Measurements from ENCODE around the gene IL21R.

IL21R gene

GRCh38 chr16:27414788-27415431 is 12.9 kb downstream of the IL21R start:
- TF ChIP-seq CTCF (IDR thresholded peaks at IDR 0.05; ENCODE audit: control extremely low read depth, extremely low read depth, low read depth, missing control alignments): no peak
- CTCF ChIA-PET: no interaction called here
- POLR2A ChIA-PET: no interaction called here
- DNase-seq (ENCODE audit: extremely low spot score): no peak

- ChIA-PET POLR2A (no interaction called here), CTCF (interaction anchor here (1.2 to 1.5 kb wide), 2 partner anchors 29 to 42 kb away, joined by 3 to 4 read pairs; no protein-coding TSS in a partner anchor)
- no peak for DNase-seq (ENCODE audit: extremely low spot score)
- TF ChIP-seq CTCF (IDR thresholded peaks at IDR 0.05; ENCODE audit: control extremely low read depth, extremely low read depth, low read depth, missing control alignments): no peak
These were observed 15.2 kb downstream of the IL21R start for GRCh38 chr16:27417047-27417671.

GRCh38 chr16:27421961-27422740 is 20.2 kb downstream of the IL21R start:
- DNase-seq (ENCODE audit: extremely low spot score): no peak
- ChIA-PET POLR2A (no interaction called here), CTCF (interaction anchor here (0.9 to 3.0 kb wide), 3 partner anchors 15 to 30 kb away, joined by 4 to 11 read pairs (median 4); no protein-coding TSS in a partner anchor)
- TF ChIP-seq CTCF (IDR thresholded peaks at IDR 0.05; ENCODE audit: control extremely low read depth, extremely low read depth, low read depth, missing control alignments): no peak

- no peak for DNase-seq (ENCODE audit: extremely low spot score)
- ChIA-PET POLR2A (interaction anchor here (4.6 kb wide), 1 partner anchor 19 kb away, joined by 32 read pairs; no protein-coding TSS in a partner anchor), CTCF (no interaction called here)
- TF ChIP-seq CTCF (IDR thresholded peaks at IDR 0.05; ENCODE audit: control extremely low read depth, extremely low read depth, low read depth, missing control alignments): no peak
These were observed 23.0 kb downstream of the IL21R start for GRCh38 chr16:27424772-27425498.

- POLR2A ChIA-PET: interaction anchor here (1.2 to 4.6 kb wide), 2 partner anchors 20 to 24 kb away, joined by 5 to 32 read pairs; partner anchors contain the start of gene IL21R
These were observed 24.0 kb downstream of the IL21R start for GRCh38 chr16:27425961-27426360.

More at GRCh38 chr16:27425961-27426360, 24.0 kb downstream of the IL21R start:
- DNase-seq (ENCODE audit: extremely low spot score): no peak
- TF ChIP-seq CTCF (IDR thresholded peaks at IDR 0.05; ENCODE audit: control extremely low read depth, extremely low read depth, low read depth, missing control alignments): no peak
- CTCF ChIA-PET: interaction anchor here (2.3 to 3.4 kb wide), 2 partner anchors 58 to 191 kb away, joined by 10 to 11 read pairs; no protein-coding TSS in a partner anchor

All from GM10248 (cell line).